Cardiac ventricle fibroblast (primary cell): ENCODE measurements around the gene BRCC3. TPM values are rescaled to one million over a fixed set of nuclear protein-coding genes. Genes with fewer than 3 reads are reported as not detected.

Source experiments
- total RNA-seq: library from RNA; depleted of rRNA; stranded (reverse); fragments of >200 nt; gene quantifications from 2 replicates; pipeline ENCODE4 v1.2.3, GENCODE V29; 2015

BRCC3 gene
- 14.6 and 15.1 TPM in 2 replicates for total RNA-seq

GRCh38 chrX:155070975-155071693, at the start of gene BRCC3, which contains the start of the genes CMC4 and MTCP1:
Gene BRCC3, plus strand, starts transcription at chrX:155071508. Its CDS starts 20 bp downstream, at chrX:155071528.
Gene CMC4, minus strand, starts transcription at chrX:155071136. Its CDS starts 7,113 bp downstream, at chrX:155064023.
Gene MTCP1, minus strand, starts transcription at chrX:155071136. Its CDS starts 5,126 bp downstream, at chrX:155066010.

GRCh38 chrX:155022585-155022984, 48.7 kb upstream of the BRCC3 start, which contains the start of gene F8:
Gene F8, minus strand, starts transcription at chrX:155022723. Its CDS starts 171 bp downstream, at chrX:155022552.

GRCh38 chrX:155026727-155027508, 44.4 kb upstream of the BRCC3 start, which contains the start of gene FUNDC2:
Gene FUNDC2, plus strand, starts transcription at chrX:155026844. Its CDS starts 95 bp downstream, at chrX:155026939.

Other genes starting within 250 kb of the BRCC3 start
- not detected in 2 replicates for gene SMIM9, start 236.8 kb upstream of the BRCC3 start, total RNA-seq
- 18.8 and 25.0 TPM in 2 replicates for gene F8A1, start 185.2 kb upstream of the BRCC3 start, total RNA-seq
- 12.7 and 15.0 TPM in 2 replicates for gene F8, start 48.8 kb upstream of the BRCC3 start, total RNA-seq
- gene FUNDC2, start 44.7 kb upstream of the BRCC3 start, total RNA-seq = 86.2 and 119 TPM in 2 replicates
- 27.2 and 31.1 TPM in 2 replicates for gene CMC4, start 372 bp upstream of the BRCC3 start, total RNA-seq
- 4.0 and 13.6 TPM in 2 replicates for gene MTCP1, start 372 bp upstream of the BRCC3 start, total RNA-seq
- gene VBP1, start 145.0 kb downstream of the BRCC3 start, total RNA-seq = 25.9 and 31.3 TPM in 2 replicates
- 0.05 and 0.06 TPM in 2 replicates for gene RAB39B, start 193.0 kb downstream of the BRCC3 start, total RNA-seq